NB4 (cell line): Measurements from ENCODE around the gene KSR2.

Experiments
- MYC ChIP-seq: IDR thresholded peaks from 2 replicates; pipeline ENCODE4 v1.6.1; 2011; ENCODE audit warnings: low read depth, low read length
- POLR2A ChIP-seq: IDR thresholded peaks from 2 replicates; pipeline ENCODE4 v1.6.1; 2011; ENCODE audit warnings: mild to moderate bottlenecking; ENCODE audit not compliant: insufficient read length; ENCODE audit errors: extremely low read depth
- TF ChIP-seq, protein P1 (sequence below): IDR thresholded peaks from one replicate; pipeline ENCODE4 v1.5.1; 2012; ENCODE audit warnings: low read depth, low read length
- TF ChIP-seq, protein P2 (sequence below): IDR thresholded peaks from 2 replicates; pipeline ENCODE4 v1.6.1; 2011; ENCODE audit warnings: low read depth, low read length

DNA sequence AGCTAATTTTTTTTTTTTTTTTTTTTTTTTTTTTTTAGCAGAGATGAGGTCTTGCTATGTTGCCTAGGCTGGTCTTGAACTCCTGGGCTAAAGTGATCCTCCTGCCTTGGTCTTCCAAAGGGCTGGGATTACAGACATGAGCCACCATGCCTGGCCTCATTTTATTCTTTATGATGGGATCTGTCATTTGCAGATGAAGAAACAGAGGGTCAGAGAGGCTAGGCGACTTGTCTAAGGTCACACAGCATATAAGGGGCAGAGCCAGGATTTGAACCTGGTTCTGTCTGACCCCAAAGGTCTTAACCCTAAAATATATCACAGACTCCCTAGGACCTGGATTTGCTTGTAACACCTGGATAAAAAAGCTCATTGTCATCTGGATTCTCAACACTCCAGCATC, 282.6 kb downstream of the KSR2 start:
- TF ChIP-seq, protein P1, sequence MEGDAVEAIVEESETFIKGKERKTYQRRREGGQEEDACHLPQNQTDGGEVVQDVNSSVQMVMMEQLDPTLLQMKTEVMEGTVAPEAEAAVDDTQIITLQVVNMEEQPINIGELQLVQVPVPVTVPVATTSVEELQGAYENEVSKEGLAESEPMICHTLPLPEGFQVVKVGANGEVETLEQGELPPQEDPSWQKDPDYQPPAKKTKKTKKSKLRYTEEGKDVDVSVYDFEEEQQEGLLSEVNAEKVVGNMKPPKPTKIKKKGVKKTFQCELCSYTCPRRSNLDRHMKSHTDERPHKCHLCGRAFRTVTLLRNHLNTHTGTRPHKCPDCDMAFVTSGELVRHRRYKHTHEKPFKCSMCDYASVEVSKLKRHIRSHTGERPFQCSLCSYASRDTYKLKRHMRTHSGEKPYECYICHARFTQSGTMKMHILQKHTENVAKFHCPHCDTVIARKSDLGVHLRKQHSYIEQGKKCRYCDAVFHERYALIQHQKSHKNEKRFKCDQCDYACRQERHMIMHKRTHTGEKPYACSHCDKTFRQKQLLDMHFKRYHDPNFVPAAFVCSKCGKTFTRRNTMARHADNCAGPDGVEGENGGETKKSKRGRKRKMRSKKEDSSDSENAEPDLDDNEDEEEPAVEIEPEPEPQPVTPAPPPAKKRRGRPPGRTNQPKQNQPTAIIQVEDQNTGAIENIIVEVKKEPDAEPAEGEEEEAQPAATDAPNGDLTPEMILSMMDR, result no peak
- TF ChIP-seq POLR2A (no peak), MYC (no peak)
- TF ChIP-seq, protein P2, sequence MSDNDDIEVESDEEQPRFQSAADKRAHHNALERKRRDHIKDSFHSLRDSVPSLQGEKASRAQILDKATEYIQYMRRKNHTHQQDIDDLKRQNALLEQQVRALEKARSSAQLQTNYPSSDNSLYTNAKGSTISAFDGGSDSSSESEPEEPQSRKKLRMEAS, result no peak
